ENCODE results near the gene LIN7A.

The LIN7A gene

DNA sequence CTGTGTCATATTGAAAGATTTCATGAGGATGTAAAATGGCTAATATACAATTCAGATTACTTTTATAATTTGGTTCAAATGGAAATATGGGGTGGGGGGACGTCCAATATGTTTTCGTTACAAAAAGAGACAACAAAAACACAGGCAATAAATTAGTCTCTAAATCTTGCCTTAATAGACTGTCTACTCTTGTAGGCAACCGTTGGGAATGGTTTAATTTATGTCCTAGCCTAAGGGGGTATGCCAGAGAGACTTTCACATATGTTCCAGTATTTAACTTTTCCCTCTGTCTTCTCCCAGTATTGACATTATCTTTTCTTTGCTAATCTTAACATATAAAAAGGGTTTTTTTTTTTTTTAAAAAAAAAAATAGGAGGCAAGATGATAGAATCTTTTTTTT lies 41.5 kb upstream of the LIN7A start:
- no peak overlapping the region for H3K4me2 ChIP-seq (ENCODE audit: low read length)
- no peaks in the 10 kb centered on the region for H3F3A ChIP-seq (ENCODE audit: insufficient read depth, low read length)
- no peak overlapping the region for H3K27ac ChIP-seq (ENCODE audit: low read depth, low read length, poor library complexity, severe bottlenecking)
- TF ChIP-seq, protein P1, sequence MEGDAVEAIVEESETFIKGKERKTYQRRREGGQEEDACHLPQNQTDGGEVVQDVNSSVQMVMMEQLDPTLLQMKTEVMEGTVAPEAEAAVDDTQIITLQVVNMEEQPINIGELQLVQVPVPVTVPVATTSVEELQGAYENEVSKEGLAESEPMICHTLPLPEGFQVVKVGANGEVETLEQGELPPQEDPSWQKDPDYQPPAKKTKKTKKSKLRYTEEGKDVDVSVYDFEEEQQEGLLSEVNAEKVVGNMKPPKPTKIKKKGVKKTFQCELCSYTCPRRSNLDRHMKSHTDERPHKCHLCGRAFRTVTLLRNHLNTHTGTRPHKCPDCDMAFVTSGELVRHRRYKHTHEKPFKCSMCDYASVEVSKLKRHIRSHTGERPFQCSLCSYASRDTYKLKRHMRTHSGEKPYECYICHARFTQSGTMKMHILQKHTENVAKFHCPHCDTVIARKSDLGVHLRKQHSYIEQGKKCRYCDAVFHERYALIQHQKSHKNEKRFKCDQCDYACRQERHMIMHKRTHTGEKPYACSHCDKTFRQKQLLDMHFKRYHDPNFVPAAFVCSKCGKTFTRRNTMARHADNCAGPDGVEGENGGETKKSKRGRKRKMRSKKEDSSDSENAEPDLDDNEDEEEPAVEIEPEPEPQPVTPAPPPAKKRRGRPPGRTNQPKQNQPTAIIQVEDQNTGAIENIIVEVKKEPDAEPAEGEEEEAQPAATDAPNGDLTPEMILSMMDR (IDR thresholded peaks at IDR 0.05; ENCODE audit: low read length) = no peak
- TF ChIP-seq EZH2 (IDR thresholded peaks at IDR 0.05; ENCODE audit: borderline replicate concordance, low read length) = no peak
- H3K27me3 ChIP-seq (ENCODE audit: insufficient read depth, low read length) = no peaks in the 10 kb centered on the region
- H3K4me3 ChIP-seq (ENCODE audit: low read depth, low read length, poor library complexity, severe bottlenecking) = no peak overlapping the region
- no peaks in the 10 kb centered on the region for H3K9me2 ChIP-seq (ENCODE audit: low read depth, low read length)
- H3K9ac ChIP-seq (ENCODE audit: low read length) = no peak overlapping the region
- no peaks in the 10 kb centered on the region for H3K9me3 ChIP-seq (ENCODE audit: low read length)
- no peaks in the 10 kb centered on the region for H3K36me3 ChIP-seq (ENCODE audit: insufficient read depth, low read length)
- H3K4me1 ChIP-seq (ENCODE audit: insufficient read depth, low read length, severe bottlenecking) = no peaks in the 10 kb centered on the region
- no peaks in the 10 kb centered on the region for H4K20me1 ChIP-seq (ENCODE audit: insufficient read depth, low read length)
- no peak overlapping the region for H2AFZ ChIP-seq (ENCODE audit: low read length)
- H3K79me2 ChIP-seq (ENCODE audit: insufficient read depth, low read length) = no peaks in the 10 kb centered on the region

DNA sequence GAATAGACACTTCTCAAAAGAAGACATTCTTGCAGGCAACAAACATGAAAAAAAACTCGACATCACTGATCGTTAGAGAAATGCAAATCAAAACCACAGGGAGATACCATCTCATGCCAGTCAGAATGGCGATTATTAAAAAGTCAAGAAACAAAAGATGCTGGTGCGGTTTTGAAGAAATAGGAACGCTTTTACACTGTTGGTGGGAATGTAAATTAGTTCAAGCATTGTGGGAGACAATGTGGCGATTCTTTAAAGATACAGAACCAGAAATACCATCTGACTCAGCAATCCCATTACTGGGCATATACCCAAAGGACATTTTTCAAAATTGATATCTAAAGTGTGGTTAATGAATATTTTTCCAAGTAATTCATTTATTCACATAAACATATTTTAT lies 39.6 kb upstream of the LIN7A start:
- no peaks in the 10 kb centered on the region for H3K9me3 ChIP-seq (ENCODE audit: low read length)
- no peak overlapping the region for H3K4me3 ChIP-seq (ENCODE audit: low read depth, low read length, poor library complexity, severe bottlenecking)
- no peak overlapping the region for H2AFZ ChIP-seq (ENCODE audit: low read length)
- no peak overlapping the region for H3K27ac ChIP-seq (ENCODE audit: low read depth, low read length, poor library complexity, severe bottlenecking)
- H3K9me2 ChIP-seq (ENCODE audit: low read depth, low read length) = no peaks in the 10 kb centered on the region
- H3K36me3 ChIP-seq (ENCODE audit: insufficient read depth, low read length) = no peaks in the 10 kb centered on the region
- H3K4me1 ChIP-seq (ENCODE audit: insufficient read depth, low read length, severe bottlenecking) = no peaks in the 10 kb centered on the region
- no peaks in the 10 kb centered on the region for H4K20me1 ChIP-seq (ENCODE audit: insufficient read depth, low read length)
- H3K9ac ChIP-seq (ENCODE audit: low read length) = no peak overlapping the region
- H3K79me2 ChIP-seq (ENCODE audit: insufficient read depth, low read length) = no peaks in the 10 kb centered on the region
- no peak overlapping the region for H3K4me2 ChIP-seq (ENCODE audit: low read length)
- H3K27me3 ChIP-seq (ENCODE audit: insufficient read depth, low read length) = no peaks in the 10 kb centered on the region
- TF ChIP-seq EZH2 (IDR thresholded peaks at IDR 0.05; ENCODE audit: borderline replicate concordance, low read length) = no peak
- TF ChIP-seq, protein P1 (IDR thresholded peaks at IDR 0.05; ENCODE audit: low read length) = no peak
- no peaks in the 10 kb centered on the region for H3F3A ChIP-seq (ENCODE audit: insufficient read depth, low read length)

DNA sequence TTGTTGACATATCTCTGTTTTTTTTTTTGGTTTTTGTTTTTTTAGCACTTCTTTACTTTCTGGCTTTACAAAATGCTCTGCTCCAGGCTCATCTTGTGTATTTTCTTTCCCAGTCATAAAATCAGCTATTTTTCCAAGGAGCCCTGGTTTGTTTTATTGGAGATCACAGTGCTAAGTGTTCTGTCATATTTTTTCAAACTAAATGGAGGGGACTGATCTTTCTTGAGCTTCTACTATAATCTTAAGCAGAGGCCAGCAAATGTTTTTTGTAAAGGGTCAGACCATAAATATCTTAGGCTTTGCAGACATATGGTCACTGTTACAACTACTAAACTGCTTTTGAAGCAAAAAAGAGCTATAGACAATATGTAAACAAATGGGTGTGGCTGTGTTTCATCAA lies 30.6 kb upstream of the LIN7A start:
- H2AFZ ChIP-seq (ENCODE audit: low read length) = no peak overlapping the region
- H4K20me1 ChIP-seq (ENCODE audit: insufficient read depth, low read length) = no peaks in the 10 kb centered on the region
- H3F3A ChIP-seq (ENCODE audit: insufficient read depth, low read length) = no peaks in the 10 kb centered on the region
- H3K4me2 ChIP-seq (ENCODE audit: low read length) = no peak overlapping the region
- no peaks in the 10 kb centered on the region for H3K79me2 ChIP-seq (ENCODE audit: insufficient read depth, low read length)
- H3K9me3 ChIP-seq (ENCODE audit: low read length) = no peaks in the 10 kb centered on the region
- TF ChIP-seq, protein P1 (IDR thresholded peaks at IDR 0.05; ENCODE audit: low read length) = no peak
- TF ChIP-seq EZH2 (IDR thresholded peaks at IDR 0.05; ENCODE audit: borderline replicate concordance, low read length) = no peak
- no peak overlapping the region for H3K4me3 ChIP-seq (ENCODE audit: low read depth, low read length, poor library complexity, severe bottlenecking)
- H3K4me1 ChIP-seq (ENCODE audit: insufficient read depth, low read length, severe bottlenecking) = no peaks in the 10 kb centered on the region
- no peaks in the 10 kb centered on the region for H3K36me3 ChIP-seq (ENCODE audit: insufficient read depth, low read length)
- no peak overlapping the region for H3K27ac ChIP-seq (ENCODE audit: low read depth, low read length, poor library complexity, severe bottlenecking)
- no peak overlapping the region for H3K9ac ChIP-seq (ENCODE audit: low read length)
- H3K9me2 ChIP-seq (ENCODE audit: low read depth, low read length) = no peaks in the 10 kb centered on the region
- H3K27me3 ChIP-seq (ENCODE audit: insufficient read depth, low read length) = no peaks in the 10 kb centered on the region

All from OCI-LY1 (cell line).